H1 (cell line): ENCODE measurements around the gene UPP1.

Experiments used
- CBX5 ChIP-seq: fragments of 300-800, 300-1000 bp; sonication (generic); IDR thresholded peaks from 2 replicates; pipeline ENCODE4 v1.7.1; 2016; ENCODE audit warnings: antibody characterized with exemption, low read length, low read depth
- CTCF ChIP-seq, 3 experiments: IDR thresholded peaks; 1 replicate in 2 of 3; 2 replicates in 1 of 3; pipeline versions ENCODE4 v1.5.1 to v1.6.1; 2011; ENCODE audit warnings: low read length in 3 of 3, mild to moderate bottlenecking in 3 of 3, inconsistent platforms in 2 of 3, low read depth in 1 of 3, moderate library complexity in 1 of 3; ENCODE audit not compliant: insufficient read depth in 1 of 3; ENCODE audit errors: control extremely low read depth in 1 of 3
- GABPA ChIP-seq: IDR thresholded peaks from 2 replicates; pipeline ENCODE4 v1.6.1; 2011; ENCODE audit warnings: mild to moderate bottlenecking, low read length, moderate library complexity, borderline replicate concordance; ENCODE audit not compliant: insufficient read depth
- GTF2F1 ChIP-seq: IDR thresholded peaks from 2 replicates; pipeline ENCODE4 v1.6.1; 2012; ENCODE audit warnings: low read depth, low read length, improper control_type of control experiment, borderline replicate concordance
- JUND ChIP-seq: IDR thresholded peaks from 2 replicates; pipeline ENCODE4 v1.6.1; 2011; ENCODE audit warnings: mild to moderate bottlenecking, improper control_type of control experiment, low read length
- NANOG ChIP-seq: IDR thresholded peaks from 2 replicates; pipeline ENCODE4 v1.6.1; 2011; ENCODE audit warnings: low read length, low read depth, mild to moderate bottlenecking, inconsistent platforms; ENCODE audit not compliant: insufficient read depth, poor library complexity, severe bottlenecking
- POLR2A ChIP-seq, 2 experiments: IDR thresholded peaks; 1 replicate in 1 of 2; 2 replicates in 1 of 2; pipeline ENCODE4 v1.6.1; 2011; ENCODE audit warnings: low read depth in 2 of 2, low read length in 2 of 2, mild to moderate bottlenecking in 2 of 2; ENCODE audit errors: control extremely low read depth in 1 of 2
- RAD21 ChIP-seq, 2 experiments: IDR thresholded peaks in 1 of 2; conservative IDR thresholded peaks in 1 of 2; 2 replicates each; pipeline ENCODE4 v1.6.1; 2011; ENCODE audit warnings: low read depth in 2 of 2, low read length in 2 of 2, improper control_type of control experiment in 1 of 2, inconsistent platforms in 1 of 2, mild to moderate bottlenecking in 1 of 2, moderate library complexity in 1 of 2
- SP1 ChIP-seq: IDR thresholded peaks from 2 replicates; pipeline ENCODE4 v1.6.1; 2011; ENCODE audit warnings: low read depth, low read length
- TAF1 ChIP-seq: IDR thresholded peaks from 2 replicates; pipeline ENCODE4 v1.6.1; 2011; ENCODE audit warnings: mild to moderate bottlenecking, low read depth, low read length

GRCh38 chr7:48102530-48102929, 13.5 kb downstream of the UPP1 start:
- no peak for TF ChIP-seq TAF1
- no peak for TF ChIP-seq CTCF (IDR thresholded peaks at IDR 0.05; ENCODE audit: control extremely low read depth in 1 of 3, insufficient read depth in 1 of 3, low read depth in 1 of 3, low read length in 3 of 3)
- no peak for TF ChIP-seq JUND
- TF ChIP-seq GABPA = no peak
- TF ChIP-seq RAD21 (IDR thresholded peaks at IDR 0.05 in 1 of 2, conservative IDR thresholded peaks at IDR 0.05 in 1 of 2; ENCODE audit: low read depth in 2 of 2, low read length in 2 of 2) = no peak
- no peak for TF ChIP-seq POLR2A (IDR thresholded peaks at IDR 0.05; ENCODE audit: control extremely low read depth in 1 of 2, low read depth in 2 of 2, low read length in 2 of 2)
- TF ChIP-seq SP1 = no peak
- no peak for TF ChIP-seq NANOG
- no peak for TF ChIP-seq GTF2F1
- TF ChIP-seq CBX5 = no peak
